Vagina (tissue), 2 donors: ENCODE results near the gene SMG6.

Source experiments
- CTCF ChIP-seq, 3 experiments: fragments of 450-650 bp in 2 of 3; fragments of 200-600 bp in 1 of 3; sonication (generic) in 1 of 3; IDR thresholded peaks; one replicate each; pipeline ENCODE4 v1.5.1; 2017 to 2019; ENCODE audit warnings: antibody characterized with exemption in 3 of 3, mild to moderate bottlenecking in 2 of 3, moderate library complexity in 2 of 3
- POLR2A ChIP-seq, 2 donors: fragments of 450-650 bp; IDR thresholded peaks; one replicate each; pipeline ENCODE4 v1.6.1; 2017; ENCODE audit warnings: antibody characterized with exemption in 2 of 2, mild to moderate bottlenecking in 2 of 2, moderate library complexity in 2 of 2

GRCh38 chr17:2151358-2152033 lies 152.1 kb downstream of the SMG6 start:
- no peak for TF ChIP-seq POLR2A (IDR thresholded peaks at IDR 0.05)
- TF ChIP-seq CTCF (IDR thresholded peaks at IDR 0.05) = no peak
